GM20000 (cell line): ENCODE results near the gene DPYSL3.

Source experiments
- DNase-seq: peaks from one replicate; pipeline ENCODE4 v3.0.0; 2012; ENCODE audit warnings: low spot score
- CTCF ChIP-seq: IDR thresholded peaks from 2 replicates; pipeline ENCODE4 v1.5.1; 2012; ENCODE audit warnings: mild to moderate bottlenecking, control low read depth; ENCODE audit errors: extremely low read depth, missing control alignments

The DPYSL3 gene

GRCh38 chr5:147388184-147389108 is 121.4 kb downstream of the DPYSL3 start:
- TF ChIP-seq CTCF: no peak
- no peak for DNase-seq

GRCh38 chr5:147387109-147387508 is 122.8 kb downstream of the DPYSL3 start:
- no peak for DNase-seq
- TF ChIP-seq CTCF: no peak

- DNase-seq: no peak
- TF ChIP-seq CTCF: no peak
Measured at GRCh38 chr5:147384346-147385193, 125.3 kb downstream of the DPYSL3 start.

GRCh38 chr5:147382776-147383175 is 127.1 kb downstream of the DPYSL3 start:
- TF ChIP-seq CTCF: no peak

GRCh38 chr5:147381555-147381954 is 128.3 kb downstream of the DPYSL3 start:
- no peak for TF ChIP-seq CTCF

More at GRCh38 chr5:147382776-147383175, 127.1 kb downstream of the DPYSL3 start:
- no peak for DNase-seq

GRCh38 chr5:147377682-147378081 is 132.2 kb downstream of the DPYSL3 start:
- DNase-seq: no peak

More at GRCh38 chr5:147381555-147381954, 128.3 kb downstream of the DPYSL3 start:
- no peak for DNase-seq

More at GRCh38 chr5:147377682-147378081, 132.2 kb downstream of the DPYSL3 start:
- TF ChIP-seq CTCF: no peak
